D721Med (cell line): Measurements from ENCODE around the gene MACROH2A1.

Source experiments
- DNase-seq: peaks from one replicate; pipeline ENCODE4 v3.0.0; 2011; ENCODE audit warnings: low spot score; ENCODE audit not compliant: insufficient read length
- FAIRE-seq: peaks from 2 replicates; lab custom pipeline; 2011; peaks lifted over from hg19 to GRCh38; lab: Jason Lieb, UNC
- TF ChIP-seq, protein P1 (sequence below): IDR thresholded peaks from 2 replicates; pipeline ENCODE4 v1.5.1; 2012; ENCODE audit warnings: mild to moderate bottlenecking, control low read depth; ENCODE audit not compliant: insufficient read depth; ENCODE audit errors: missing control alignments

MACROH2A1 gene

GRCh38 chr5:135344349-135344748 lies 54.7 kb downstream of the MACROH2A1 start:
- TF ChIP-seq, protein P1, sequence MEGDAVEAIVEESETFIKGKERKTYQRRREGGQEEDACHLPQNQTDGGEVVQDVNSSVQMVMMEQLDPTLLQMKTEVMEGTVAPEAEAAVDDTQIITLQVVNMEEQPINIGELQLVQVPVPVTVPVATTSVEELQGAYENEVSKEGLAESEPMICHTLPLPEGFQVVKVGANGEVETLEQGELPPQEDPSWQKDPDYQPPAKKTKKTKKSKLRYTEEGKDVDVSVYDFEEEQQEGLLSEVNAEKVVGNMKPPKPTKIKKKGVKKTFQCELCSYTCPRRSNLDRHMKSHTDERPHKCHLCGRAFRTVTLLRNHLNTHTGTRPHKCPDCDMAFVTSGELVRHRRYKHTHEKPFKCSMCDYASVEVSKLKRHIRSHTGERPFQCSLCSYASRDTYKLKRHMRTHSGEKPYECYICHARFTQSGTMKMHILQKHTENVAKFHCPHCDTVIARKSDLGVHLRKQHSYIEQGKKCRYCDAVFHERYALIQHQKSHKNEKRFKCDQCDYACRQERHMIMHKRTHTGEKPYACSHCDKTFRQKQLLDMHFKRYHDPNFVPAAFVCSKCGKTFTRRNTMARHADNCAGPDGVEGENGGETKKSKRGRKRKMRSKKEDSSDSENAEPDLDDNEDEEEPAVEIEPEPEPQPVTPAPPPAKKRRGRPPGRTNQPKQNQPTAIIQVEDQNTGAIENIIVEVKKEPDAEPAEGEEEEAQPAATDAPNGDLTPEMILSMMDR, result no peak
- DNase-seq, result no peak
- FAIRE-seq, result no peak

- FAIRE-seq, result no peak
- TF ChIP-seq, protein P1, result no peak
- DNase-seq, result no peak
These were observed 55.6 kb downstream of the MACROH2A1 start for GRCh38 chr5:135343413-135343812.

DNA sequence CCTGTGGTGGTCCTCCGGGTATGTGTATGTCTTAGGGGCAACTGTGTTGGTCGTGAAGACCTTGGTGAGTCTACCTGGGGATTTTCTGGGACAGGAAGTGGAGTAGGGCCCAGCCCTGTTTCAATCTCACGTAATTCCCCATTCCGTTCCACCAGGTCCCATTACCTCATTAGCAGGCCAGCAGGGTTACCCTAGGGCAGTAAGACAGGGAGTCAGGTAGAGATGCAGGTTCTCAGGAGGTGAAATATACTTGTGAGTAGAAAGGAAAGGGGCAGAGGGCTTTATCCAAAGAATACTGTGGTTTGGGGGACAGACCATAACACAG lies 56.5 kb downstream of the MACROH2A1 start:
- FAIRE-seq (no peak), DNase-seq (no peak)
- TF ChIP-seq, protein P1, result no peak

DNA sequence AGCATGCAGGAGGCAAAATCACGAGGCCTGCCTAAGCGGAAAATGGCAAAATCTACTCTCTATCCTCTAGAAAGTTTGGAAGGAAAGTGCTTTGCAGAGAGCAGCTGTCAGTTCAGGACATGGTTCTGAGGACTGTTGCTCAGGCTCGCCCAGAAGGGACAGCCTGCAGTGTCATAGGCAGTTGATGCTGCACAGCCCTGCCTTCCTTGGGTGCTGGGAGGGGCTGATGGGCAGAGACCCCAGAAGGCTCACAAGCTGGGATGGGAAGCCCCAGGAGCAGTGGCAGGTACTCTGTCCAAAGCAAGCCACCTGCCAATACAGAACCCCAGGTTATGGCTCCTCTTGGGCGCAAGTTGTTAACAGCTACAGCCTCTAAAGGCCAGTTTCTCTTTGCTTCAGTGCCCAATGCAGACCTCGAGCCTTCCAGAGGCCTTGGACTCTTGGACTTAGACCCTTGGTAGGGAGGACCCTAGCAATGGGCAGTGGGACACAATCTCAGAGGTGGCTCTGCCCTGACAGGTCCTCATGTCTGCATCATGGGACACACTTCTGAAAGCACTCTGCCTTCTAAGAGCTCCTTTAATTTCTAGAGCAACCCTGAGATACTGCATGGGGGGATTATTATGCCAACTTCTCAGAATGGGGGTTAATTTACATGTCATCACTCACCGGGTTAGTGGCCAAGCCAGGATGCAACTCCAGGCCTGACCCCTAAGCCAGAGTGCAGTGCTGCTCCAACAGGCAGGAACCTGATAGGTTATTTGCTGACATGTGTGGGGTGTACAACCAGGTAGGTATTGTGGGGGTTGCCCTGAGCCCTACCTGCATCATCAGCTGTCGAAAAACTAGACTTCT lies 57.1 kb downstream of the MACROH2A1 start:
- DNase-seq, result no peak
- FAIRE-seq, result no peak
- TF ChIP-seq, protein P1, result no peak

DNA sequence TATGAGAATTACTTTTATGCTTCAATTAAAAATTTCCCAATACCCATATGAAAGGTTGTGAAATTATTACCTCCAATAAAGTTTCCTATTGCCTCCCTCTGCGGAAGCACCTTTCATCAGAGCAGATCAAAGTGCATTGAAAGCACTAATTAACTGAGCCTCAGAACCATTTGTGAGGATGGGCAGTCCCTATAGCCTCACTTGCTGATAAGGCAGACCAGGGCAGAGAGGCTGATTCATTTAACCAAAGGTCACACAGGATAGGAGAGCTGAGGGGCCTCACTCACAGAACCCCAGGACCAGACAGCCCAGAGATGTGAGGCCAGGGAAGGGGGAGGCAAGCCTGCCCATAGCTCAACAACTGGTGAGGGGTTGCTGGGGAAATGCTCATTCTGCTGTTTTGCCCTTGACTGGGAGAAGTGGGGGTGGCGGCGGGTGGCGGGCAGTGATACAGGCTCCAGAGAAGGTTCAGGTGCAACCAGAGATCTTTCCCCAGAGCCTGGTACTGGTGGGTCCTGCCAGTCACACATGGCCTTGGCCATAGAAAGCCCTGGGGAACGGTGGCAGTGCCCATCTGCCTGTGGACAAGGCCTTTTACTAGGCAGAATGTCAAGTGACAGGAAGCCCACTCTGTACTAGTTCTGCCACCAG lies 57.9 kb downstream of the MACROH2A1 start:
- DNase-seq (no peak), FAIRE-seq (no peak)
- TF ChIP-seq, protein P1, result no peak

DNA sequence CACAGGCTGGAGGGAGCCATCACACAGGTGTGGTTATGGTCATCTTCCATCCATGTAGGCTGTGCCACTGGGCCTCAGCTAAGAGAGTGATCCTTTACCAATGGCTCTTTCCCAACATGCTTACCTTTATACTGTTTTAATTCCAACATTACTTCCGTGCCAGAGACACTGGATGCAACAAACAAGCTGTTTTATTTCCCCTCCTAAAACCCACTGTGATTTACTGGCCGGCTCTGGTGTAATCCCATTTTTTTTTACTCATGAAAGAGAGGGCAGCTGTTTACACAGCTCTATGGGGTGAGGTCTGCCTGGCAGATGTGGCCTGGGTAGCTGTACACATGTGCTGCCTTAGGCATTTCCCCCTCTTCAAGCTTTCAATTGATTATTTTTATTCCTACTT lies 58.5 kb downstream of the MACROH2A1 start:
- TF ChIP-seq, protein P1, result no peak
- DNase-seq (no peak), FAIRE-seq (no peak)

DNA sequence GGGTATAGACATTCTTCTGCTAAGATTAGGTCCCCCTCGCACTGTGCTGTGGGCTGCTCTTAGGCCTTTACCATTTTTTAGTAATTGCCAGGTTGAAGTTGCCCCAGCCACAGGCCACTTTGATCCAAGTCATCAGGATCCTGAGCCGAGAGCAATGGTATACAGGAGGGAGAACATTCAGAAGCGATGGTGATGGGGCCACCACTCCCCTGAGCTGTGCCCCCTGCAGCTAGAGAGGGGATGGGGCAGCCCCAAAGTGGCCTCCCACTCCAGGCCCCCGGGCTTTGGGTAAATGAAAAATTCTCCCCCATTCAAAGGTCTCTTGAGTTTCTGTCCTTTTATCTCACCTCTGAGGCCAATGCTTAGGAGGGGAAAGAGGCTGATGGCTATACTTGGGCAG lies 59.4 kb downstream of the MACROH2A1 start:
- FAIRE-seq (no peak), DNase-seq (no peak)
- TF ChIP-seq, protein P1, result no peak
